Kidney epithelial cell (primary cell): Measurements from ENCODE around the gene ERCC6L. TPM values are rescaled to one million over a fixed set of nuclear protein-coding genes. Genes with fewer than 3 reads are reported as not detected.

Experiments
- DNase-seq: peaks from one replicate; pipeline ENCODE4 v3.0.0-alpha.2; 2010; ENCODE audit warnings: low read depth
- H3K27me3 ChIP-seq: 2 replicates; pipeline ENCODE4 v1.6.0; 2011; ENCODE audit warnings: low read length; ENCODE audit not compliant: control insufficient read depth, insufficient read depth
- H3K36me3 ChIP-seq: 2 replicates; pipeline ENCODE4 v1.5.1; 2011; ENCODE audit warnings: low read length; ENCODE audit not compliant: control insufficient read depth, insufficient read depth
- H3K4me3 ChIP-seq: 2 replicates; pipeline ENCODE4 v1.5.1; 2011; ENCODE audit warnings: low read depth, mild to moderate bottlenecking, control low read depth, low read length
- CTCF ChIP-seq: IDR thresholded peaks from 2 replicates; pipeline ENCODE4 v1.5.1; 2011; ENCODE audit warnings: mild to moderate bottlenecking, moderate library complexity, low read length, control low read depth, inconsistent platforms; ENCODE audit not compliant: insufficient read depth, poor library complexity, severe bottlenecking
- total RNA-seq: library from RNA; depleted of rRNA; stranded (reverse); fragments of >200 nt; gene quantifications from 2 replicates; pipeline ENCODE4 v1.2.3, GENCODE V29; 2015

The ERCC6L gene
- 0.82 and 0.92 TPM in 2 replicates for total RNA-seq

- DNase-seq, result peak; percentile 42
- no peak for TF ChIP-seq CTCF
Measured at GRCh38 chrX:72238721-72239475, at the start of gene ERCC6L. Gene ERCC6L (minus strand): TSS chrX:72239027. CDS start chrX:72238911, 116 bp downstream.

DNA sequence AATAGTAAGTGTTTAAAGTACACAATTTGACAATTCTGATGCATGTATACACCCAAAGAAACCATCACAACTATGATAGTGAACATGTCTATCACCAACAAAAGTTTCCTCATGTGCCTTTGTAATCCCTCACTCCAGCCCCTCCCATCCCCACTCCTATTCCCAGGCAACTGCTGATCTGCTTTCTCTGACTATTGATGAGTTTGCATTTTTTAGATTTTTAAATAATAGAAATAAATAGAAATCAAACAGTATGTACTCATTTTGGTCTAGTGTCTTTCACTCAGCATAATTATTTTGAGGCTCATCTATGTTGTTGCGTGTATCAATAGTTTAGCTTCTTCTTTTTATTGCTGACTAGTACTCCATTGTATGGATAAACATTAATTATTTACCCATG lies 43.5 kb upstream of the ERCC6L start:
- H3K36me3 ChIP-seq, result no peaks in the 10 kb centered on the region
- H3K27me3 ChIP-seq, result peaks cover 6% of the 10 kb centered on the region
- H3K4me3 ChIP-seq, result no peak overlapping the region
- no peak for DNase-seq
- no peak for TF ChIP-seq CTCF

More at GRCh38 chrX:72238721-72239475, at the start of gene ERCC6L:
- H3K36me3 ChIP-seq, result no peaks in the 10 kb centered on the region
- peak within 1 kb of the TSS; percentile 45 for H3K4me3 ChIP-seq
- peaks cover 4% of the 10 kb centered on the region for H3K27me3 ChIP-seq

DNA sequence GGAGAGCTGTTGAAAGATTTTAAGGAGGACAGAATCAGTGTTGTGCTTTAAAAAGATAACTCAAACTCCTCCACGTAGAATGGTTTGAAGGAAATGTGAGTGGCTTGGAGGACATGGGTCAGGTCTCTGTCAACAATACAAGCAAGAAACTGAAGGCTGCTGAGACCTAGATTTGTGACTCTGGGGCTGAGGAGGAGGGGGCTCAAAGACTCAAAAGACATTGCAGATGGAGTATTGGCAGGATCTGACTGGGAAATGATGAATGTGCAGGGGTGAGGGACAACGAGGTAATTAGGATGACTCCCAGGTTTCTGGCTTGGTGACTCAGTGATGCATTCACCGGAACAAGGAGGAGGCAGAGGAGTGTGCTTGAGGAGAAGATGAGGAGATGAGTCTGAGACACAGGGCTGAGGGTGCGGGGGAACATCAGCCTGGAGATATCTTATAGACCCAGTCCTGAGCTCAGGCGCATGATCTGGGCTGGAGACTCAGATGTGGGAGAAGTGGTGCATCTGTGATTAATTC lies 41.6 kb upstream of the ERCC6L start:
- peak; percentile 39 for DNase-seq
- Histone ChIP-seq H3K27me3 (peaks cover 6% of the 10 kb centered on the region), H3K36me3 (no peaks in the 10 kb centered on the region), H3K4me3 (no peak overlapping the region)
- no peak for TF ChIP-seq CTCF

DNA sequence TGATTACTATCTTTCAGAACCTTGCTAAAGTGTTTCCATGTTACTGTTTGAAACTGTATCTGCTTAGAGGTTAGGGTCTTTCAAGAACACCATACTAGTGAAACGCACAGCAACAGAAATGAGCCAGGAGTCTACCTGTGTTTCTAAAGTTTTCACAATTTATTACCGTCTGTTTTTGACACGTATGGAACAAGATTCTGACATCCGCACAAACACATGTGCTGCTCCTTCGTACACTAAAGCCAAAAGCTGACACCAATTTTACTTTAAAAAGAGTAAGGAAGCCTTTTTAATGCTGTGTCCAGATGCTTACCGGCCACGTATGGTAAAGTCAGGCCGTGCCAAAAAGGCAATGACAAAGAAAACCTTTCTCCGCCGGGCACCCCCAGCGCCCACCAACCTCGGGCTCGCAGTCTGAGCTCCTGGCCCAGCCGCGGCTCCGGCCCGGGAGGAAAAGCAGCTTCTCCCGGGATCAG lies 37.7 kb upstream of the ERCC6L start:
- no peaks in the 10 kb centered on the region for H3K36me3 ChIP-seq
- no peak for TF ChIP-seq CTCF
- no peak for DNase-seq
- H3K4me3 ChIP-seq, result peak overlapping the region; percentile 94
- H3K27me3 ChIP-seq, result peaks cover 6% of the 10 kb centered on the region

DNA sequence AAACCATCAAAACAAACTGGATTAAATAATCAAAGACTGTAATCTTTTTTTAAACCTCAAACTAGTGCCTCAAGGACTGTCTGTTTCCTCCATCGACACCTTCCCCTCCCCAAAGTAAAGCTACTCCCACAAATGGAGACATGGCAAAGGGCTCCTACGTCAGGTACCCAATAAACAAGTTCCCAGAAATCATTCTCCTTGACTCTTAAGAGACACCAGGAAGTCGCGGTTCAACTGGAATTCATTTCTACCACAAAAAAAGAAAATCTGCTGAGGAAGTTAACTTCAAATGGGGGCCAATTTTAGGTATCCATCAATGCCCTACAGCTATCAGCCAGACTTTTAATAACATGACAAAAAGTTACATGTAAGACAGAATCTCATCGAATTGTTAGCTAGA lies 35.7 kb upstream of the ERCC6L start:
- no peak for DNase-seq
- no peak overlapping the region for H3K4me3 ChIP-seq

More for the DNA sequence above, 35.7 kb upstream of the ERCC6L start:
- no peak for TF ChIP-seq CTCF
- Histone ChIP-seq H3K27me3 (peaks cover 6% of the 10 kb centered on the region), H3K36me3 (peaks cover 2% of the 10 kb centered on the region)
